ENCODE results near the gene PHF12. TPM values are rescaled to one million over a fixed set of nuclear protein-coding genes. Genes with fewer than 3 reads are reported as not detected.

The PHF12 gene
- total RNA-seq, 1 experiment from 2014 or later = 35.7 TPM

DNA sequence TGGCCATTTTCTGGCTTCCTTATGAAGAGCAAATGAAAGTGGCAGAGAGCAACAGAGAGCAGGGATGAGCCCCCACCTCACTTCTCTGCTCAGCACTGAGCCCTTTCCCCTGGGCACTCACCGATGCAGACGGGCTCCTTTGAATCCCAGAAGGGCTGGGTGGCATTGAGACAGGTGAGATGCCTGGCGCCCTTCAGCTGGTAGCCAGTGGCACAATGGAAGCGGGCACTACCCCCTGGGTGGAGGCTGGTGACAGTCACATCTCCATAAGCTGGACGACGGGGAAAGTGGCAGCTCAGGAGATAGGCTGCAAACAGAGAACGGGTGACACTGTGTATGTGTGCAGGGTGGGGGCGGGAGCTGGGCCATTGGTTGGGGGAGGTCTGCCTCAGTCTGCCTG, 12.5 kb upstream of the PHF12 start:
- intact Hi-C loops (cut with micrococcal nuclease) = no loop called here
- Histone ChIP-seq H3K27me3 (ENCODE audit: insufficient read depth, low read length) (0 out of 2 replicates have a peak, but pooled peaks cover 6% of the 10 kb centered on the region), H3K9ac (ENCODE audit: low read length) (no peak overlapping the region), H3K9me3 (ENCODE audit: control insufficient read depth in 1 of 2, insufficient read depth in 1 of 2, low read depth in 1 of 2, low read length in 2 of 2) (no peaks in the 10 kb centered on the region), H3K4me2 (ENCODE audit: low read length) (no peak overlapping the region), H3K27ac (ENCODE audit: low read depth, low read length) (no peak overlapping the region), H3K4me1 (ENCODE audit: control insufficient read depth in 1 of 2, insufficient read depth in 2 of 2, low read length in 2 of 2) (peaks cover 2 to 13% of the 10 kb centered on the region in 2 experiments; a peak in 3 of 4 replicates), H3K79me2 (ENCODE audit: insufficient read depth, low read length) (no peaks in the 10 kb centered on the region), H2AFZ (ENCODE audit: low read depth, low read length, poor library complexity, severe bottlenecking) (no peak overlapping the region), H3K36me3 (ENCODE audit: control insufficient read depth in 1 of 2, insufficient read depth in 2 of 2, low read length in 2 of 2) (no peaks in the 10 kb centered on the region), H4K20me1 (ENCODE audit: insufficient read depth) (no peaks in the 10 kb centered on the region), H3K4me3 (replicated peaks in 1 of 2; ENCODE audit: low read depth in 1 of 2, low read length in 2 of 2) (no peak overlapping the region), H3K9me2 (ENCODE audit: insufficient read depth) (no peaks in the 10 kb centered on the region)
- ATAC-seq = no peak
- CTCF ChIA-PET = interaction anchor here (1.2 to 5.4 kb wide), 5 partner anchors 9 to 160 kb away, joined by 3 to 225 read pairs (median 68); partner anchors contain the start of gene PHF12
- TF ChIP-seq JUND (IDR thresholded peaks at IDR 0.05) = no peak
- no peak for TF ChIP-seq YY1 (IDR thresholded peaks at IDR 0.05; ENCODE audit: extremely low read depth, insufficient replicate concordance, low read depth, low read length)
- no peak for TF ChIP-seq EZH2 (IDR thresholded peaks at IDR 0.05)
- no peak for TF ChIP-seq EGR1 (IDR thresholded peaks at IDR 0.05; ENCODE audit: low read depth)
- TF ChIP-seq POLR2AphosphoS5 (IDR thresholded peaks at IDR 0.05; ENCODE audit: low read depth, low read length) = no peak
- no peak for TF ChIP-seq ZNF274 (IDR thresholded peaks at IDR 0.05; ENCODE audit: low read depth, low read length)
- TF ChIP-seq SRF (IDR thresholded peaks at IDR 0.05; ENCODE audit: low read depth) = no peak
- TF ChIP-seq, protein P1, sequence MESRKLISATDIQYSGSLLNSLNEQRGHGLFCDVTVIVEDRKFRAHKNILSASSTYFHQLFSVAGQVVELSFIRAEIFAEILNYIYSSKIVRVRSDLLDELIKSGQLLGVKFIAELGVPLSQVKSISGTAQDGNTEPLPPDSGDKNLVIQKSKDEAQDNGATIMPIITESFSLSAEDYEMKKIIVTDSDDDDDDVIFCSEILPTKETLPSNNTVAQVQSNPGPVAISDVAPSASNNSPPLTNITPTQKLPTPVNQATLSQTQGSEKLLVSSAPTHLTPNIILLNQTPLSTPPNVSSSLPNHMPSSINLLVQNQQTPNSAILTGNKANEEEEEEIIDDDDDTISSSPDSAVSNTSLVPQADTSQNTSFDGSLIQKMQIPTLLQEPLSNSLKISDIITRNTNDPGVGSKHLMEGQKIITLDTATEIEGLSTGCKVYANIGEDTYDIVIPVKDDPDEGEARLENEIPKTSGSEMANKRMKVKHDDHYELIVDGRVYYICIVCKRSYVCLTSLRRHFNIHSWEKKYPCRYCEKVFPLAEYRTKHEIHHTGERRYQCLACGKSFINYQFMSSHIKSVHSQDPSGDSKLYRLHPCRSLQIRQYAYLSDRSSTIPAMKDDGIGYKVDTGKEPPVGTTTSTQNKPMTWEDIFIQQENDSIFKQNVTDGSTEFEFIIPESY (IDR thresholded peaks at IDR 0.05; ENCODE audit: extremely low read depth, insufficient replicate concordance, low read length) = no peak
- TF ChIP-seq, protein P2, sequence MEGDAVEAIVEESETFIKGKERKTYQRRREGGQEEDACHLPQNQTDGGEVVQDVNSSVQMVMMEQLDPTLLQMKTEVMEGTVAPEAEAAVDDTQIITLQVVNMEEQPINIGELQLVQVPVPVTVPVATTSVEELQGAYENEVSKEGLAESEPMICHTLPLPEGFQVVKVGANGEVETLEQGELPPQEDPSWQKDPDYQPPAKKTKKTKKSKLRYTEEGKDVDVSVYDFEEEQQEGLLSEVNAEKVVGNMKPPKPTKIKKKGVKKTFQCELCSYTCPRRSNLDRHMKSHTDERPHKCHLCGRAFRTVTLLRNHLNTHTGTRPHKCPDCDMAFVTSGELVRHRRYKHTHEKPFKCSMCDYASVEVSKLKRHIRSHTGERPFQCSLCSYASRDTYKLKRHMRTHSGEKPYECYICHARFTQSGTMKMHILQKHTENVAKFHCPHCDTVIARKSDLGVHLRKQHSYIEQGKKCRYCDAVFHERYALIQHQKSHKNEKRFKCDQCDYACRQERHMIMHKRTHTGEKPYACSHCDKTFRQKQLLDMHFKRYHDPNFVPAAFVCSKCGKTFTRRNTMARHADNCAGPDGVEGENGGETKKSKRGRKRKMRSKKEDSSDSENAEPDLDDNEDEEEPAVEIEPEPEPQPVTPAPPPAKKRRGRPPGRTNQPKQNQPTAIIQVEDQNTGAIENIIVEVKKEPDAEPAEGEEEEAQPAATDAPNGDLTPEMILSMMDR (IDR thresholded peaks at IDR 0.05 in 2 of 3, conservative IDR thresholded peaks at IDR 0.05 in 1 of 3; ENCODE audit: borderline replicate concordance in 1 of 3, insufficient read depth in 1 of 3, low read depth in 2 of 3, low read length in 2 of 3) = no peak
- no peak for TF ChIP-seq SIN3A (IDR thresholded peaks at IDR 0.05; ENCODE audit: low read depth)
- no peak for TF ChIP-seq ELF1 (IDR thresholded peaks at IDR 0.05; ENCODE audit: borderline replicate concordance, low read depth)
- TF ChIP-seq CBX3 (IDR thresholded peaks at IDR 0.05; ENCODE audit: low read depth) = no peak
- TF ChIP-seq TCF7L2 (IDR thresholded peaks at IDR 0.05; ENCODE audit: borderline replicate concordance, extremely low read depth, insufficient read depth, insufficient read length) = no peak
- TF ChIP-seq CEBPB (IDR thresholded peaks at IDR 0.05; ENCODE audit: low read depth) = no peak
- TF ChIP-seq FOSL1 (IDR thresholded peaks at IDR 0.05; ENCODE audit: low read depth) = no peak
- no peak for TF ChIP-seq ZFX (IDR thresholded peaks at IDR 0.05)
- TF ChIP-seq, protein P3, sequence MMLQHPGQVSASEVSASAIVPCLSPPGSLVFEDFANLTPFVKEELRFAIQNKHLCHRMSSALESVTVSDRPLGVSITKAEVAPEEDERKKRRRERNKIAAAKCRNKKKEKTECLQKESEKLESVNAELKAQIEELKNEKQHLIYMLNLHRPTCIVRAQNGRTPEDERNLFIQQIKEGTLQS (IDR thresholded peaks at IDR 0.05) = no peak
- TF ChIP-seq, protein P4, sequence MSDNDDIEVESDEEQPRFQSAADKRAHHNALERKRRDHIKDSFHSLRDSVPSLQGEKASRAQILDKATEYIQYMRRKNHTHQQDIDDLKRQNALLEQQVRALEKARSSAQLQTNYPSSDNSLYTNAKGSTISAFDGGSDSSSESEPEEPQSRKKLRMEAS (IDR thresholded peaks at IDR 0.05) = no peak
- no peak for TF ChIP-seq POLR2A (IDR thresholded peaks at IDR 0.05; ENCODE audit: borderline replicate concordance, extremely low read depth, insufficient read depth, insufficient read length)
- RAD21 ChIA-PET (ENCODE audit: low non-redundant PET in 1 of 2, low total read pairs in 2 of 2, uncharacterized antibody in 2 of 2, unreplicated experiment in 2 of 2) = interaction anchor here (0.8 to 1.1 kb wide), 2 partner anchors 153 to 237 kb away, joined by 3 to 4 read pairs; no protein-coding TSS in a partner anchor
- no TSS peak for BruUV-seq (replicated peaks)
- no peak for DNase-seq (ENCODE audit: low read depth, low spot score)
- POLR2A ChIA-PET = interaction anchor here (1.2 kb wide), 1 partner anchor 11 kb away, joined by 4 read pairs; no protein-coding TSS in a partner anchor
